ENCODE results near the gene ZNRF1. TPM values are rescaled to one million over a fixed set of nuclear protein-coding genes. Genes with fewer than 3 reads are reported as not detected.

The ZNRF1 gene
- total and polyA plus RNA-seq, 2 of the 8 experiments (the other 6 are each of a cell fraction or from before 2014, with no cell fraction given) = 33.5 to 52.9 TPM

GRCh38 chr16:75007443-75007842 lies 8.6 kb downstream of the ZNRF1 start:
- Histone ChIP-seq H3K14ac (ENCODE audit: insufficient read length) (no peak overlapping the region), H2AFZ (ENCODE audit: low read length) (no peak overlapping the region), H3K79me1 (ENCODE audit: low read depth, low read length) (peaks cover 7% of the 10 kb centered on the region), H4K20me1 (replicated peaks in 1 of 2; ENCODE audit: control insufficient read depth in 1 of 2, insufficient read depth in 2 of 2, low read length in 2 of 2) (peaks cover 3 to 23% of the 10 kb centered on the region in 2 experiments), H4K91ac (replicated peaks; ENCODE audit: insufficient read length, low read length) (no peak overlapping the region), H3K27me3 (replicated peaks in 1 of 4; ENCODE audit: control insufficient read depth in 3 of 4, extremely low read depth in 1 of 4, insufficient read depth in 3 of 4, low read length in 3 of 4) (no peaks in the 10 kb centered on the region), H2BK5ac (ENCODE audit: low read depth, low read length) (no peak overlapping the region), H3K27ac (ENCODE audit: low read depth, low read length) (no peak overlapping the region), H3K4me3 (ENCODE audit: extremely low read depth in 1 of 4, insufficient read depth in 2 of 4, low read depth in 3 of 4, low read length in 4 of 4) (no peak overlapping the region), H3K9me3 (ENCODE audit: insufficient read depth in 2 of 2, low read depth in 1 of 2, low read length in 1 of 2) (no peaks in the 10 kb centered on the region), H3K23ac (ENCODE audit: insufficient read length) (no peak overlapping the region), H2BK12ac (ENCODE audit: low read depth, low read length) (no peak overlapping the region), H3K4ac (replicated peaks; ENCODE audit: insufficient read length, low read depth, low read length) (no peak overlapping the region), H3K9ac (replicated peaks in 1 of 4; ENCODE audit: extremely low read depth in 1 of 4, low read depth in 3 of 4, low read length in 3 of 4) (no peak overlapping the region), H3K56ac (replicated peaks; ENCODE audit: insufficient read length, low read depth, low read length) (no peak overlapping the region), H3K4me2 (ENCODE audit: insufficient read depth in 1 of 2, low read depth in 2 of 2, low read length in 2 of 2) (no peak overlapping the region), H2BK15ac (ENCODE audit: low read length) (no peak overlapping the region), H2BK20ac (ENCODE audit: low read length) (no peak overlapping the region), H3K18ac (ENCODE audit: extremely low read depth, low read length) (no peak overlapping the region), H3K23me2 (ENCODE audit: low read depth, low read length) (no peaks in the 10 kb centered on the region), H3K79me2 (ENCODE audit: control insufficient read depth in 1 of 2, insufficient read depth in 2 of 2, low read length in 2 of 2) (peaks cover 33 to 100% of the 10 kb centered on the region in 2 experiments), H4K8ac (ENCODE audit: extremely low read depth, insufficient read depth, low read length) (no peak overlapping the region), H4K5ac (ENCODE audit: insufficient read length, low read depth, low read length) (no peak overlapping the region), H2BK120ac (replicated peaks; ENCODE audit: low read depth, low read length) (no peak overlapping the region), H3K36me3 (ENCODE audit: control insufficient read depth in 2 of 4, insufficient read depth in 4 of 4, low read length in 3 of 4) (no peaks in the 10 kb centered on the region), H3K4me1 (replicated peaks in 1 of 4; ENCODE audit: control insufficient read depth in 3 of 4, insufficient read depth in 4 of 4, low read length in 3 of 4) (peaks cover 2 to 15% (median 7%) of the 10 kb centered on the region in 4 experiments; a peak in 5 of 7 replicates), H2AK5ac (ENCODE audit: low read depth, low read length) (no peak overlapping the region)
- DNase-seq (ENCODE audit: low read depth in 1 of 2, low spot score in 2 of 2) = no peak
- 94% methylated on average over 1 of the region's 1 CpG; no CpG with 5 or more reads in 1 of the 2 experiments for WGBS, 2 experiments (ENCODE audit: extremely low coverage in 1 of 2, insufficient coverage in 1 of 2, insufficient read length in 1 of 2, insufficient replicate concordance in 2 of 2, low coverage in 1 of 2, low lambda C conversion rate in 2 of 2, missing lambda C conversion rate in 1 of 2)
- no peak for FAIRE-seq
- ChIA-PET CTCF (ENCODE audit: partially characterized antibody) (interaction anchor here (0.8 to 6.0 kb wide), 6 partner anchors 10 to 104 kb away, joined by 3 to 44 read pairs (median 4); no protein-coding TSS in a partner anchor), POLR2A (ENCODE audit: partially characterized antibody) (interaction anchor here (0.8 to 1.4 kb wide), 3 partner anchors 9 to 86 kb away, joined by 3 to 5 read pairs (median 3); partner anchors contain the start of gene ZNRF1)
- TF ChIP-seq ASH2L (IDR thresholded peaks at IDR 0.05; ENCODE audit: low read length) (no peak), GTF2F1 (IDR thresholded peaks at IDR 0.05; ENCODE audit: borderline replicate concordance, low read depth, low read length) (no peak), BRCA1 (IDR thresholded peaks at IDR 0.05; ENCODE audit: low read depth, low read length) (no peak), POLR2AphosphoS5 (IDR thresholded peaks at IDR 0.05; ENCODE audit: low read depth, low read length) (no peak)

Data from H1 (cell line).